Mucosa of descending colon (tissue), 3 donors: ENCODE results near the gene SPOCD1. TPM values are rescaled to one million over a fixed set of nuclear protein-coding genes. Genes with fewer than 3 reads are reported as not detected.

Experiments
- ATAC-seq: fragments of 200-7000 bp; cut with Tn5 transposase; one replicate; pipeline ENCODE4 v1.9.1; 2020; ENCODE audit warnings: mild to moderate bottlenecking, moderate library complexity
- DNase-seq, 3 donors: peaks; one replicate each; pipeline ENCODE4 v3.0.0-alpha.2; 2020
- H3K36me3 ChIP-seq: fragments of 200-600 bp; one replicate; pipeline ENCODE4 v1.8.0; 2021; ENCODE audit warnings: low read depth, mild to moderate bottlenecking
- H3K4me1 ChIP-seq: fragments of 200-600 bp; one replicate; pipeline ENCODE4 v1.8.0; 2021; ENCODE audit warnings: low read depth, mild to moderate bottlenecking
- H3K4me3 ChIP-seq: fragments of 200-600 bp; one replicate; pipeline ENCODE4 v1.8.0; 2021; ENCODE audit warnings: mild to moderate bottlenecking
- H3K9me3 ChIP-seq: fragments of 200-600 bp; one replicate; pipeline ENCODE4 v1.8.0; 2021; ENCODE audit warnings: mild to moderate bottlenecking
- CTCF ChIP-seq: fragments of 200-600 bp; IDR thresholded peaks from one replicate; pipeline ENCODE4 v1.8.0; 2022; ENCODE audit warnings: antibody characterized with exemption, mild to moderate bottlenecking
- intact Hi-C, 2 donors: fragments of 100-400 bp; cut with DNase I in 1 of 2; cut with micrococcal nuclease in 1 of 2; formaldehyde crosslinking; loops; one replicate each; pipeline versions ENCODE4 v1.11.0 to v1.11.1; 2022; cut with DNase I, micrococcal nuclease
- total RNA-seq, 3 donors: library from RNA; stranded (reverse); fragmentation: NEBNext Ultra II Directional in 2 of 3; extraction: Animal tissue kit (Norgen Biotek cat#: 25700) in 2 of 3; gene quantifications; one replicate each; pipeline versions ENCODE4 v1.2.1 to v1.2.4, GENCODE V29; 2021 to 2023
- donor health status: DM: no; HTN: no; CAD: no; lungs with moderate emphysema.
- donor health status: DM: no; HTN: no; CAD: no.
- donor health status: DM: no; HTN: yes; CAD: no.

The SPOCD1 gene
- total RNA-seq, 3 donors from 2014 or later, result 0.99 TPM; not detected in 2

DNA sequence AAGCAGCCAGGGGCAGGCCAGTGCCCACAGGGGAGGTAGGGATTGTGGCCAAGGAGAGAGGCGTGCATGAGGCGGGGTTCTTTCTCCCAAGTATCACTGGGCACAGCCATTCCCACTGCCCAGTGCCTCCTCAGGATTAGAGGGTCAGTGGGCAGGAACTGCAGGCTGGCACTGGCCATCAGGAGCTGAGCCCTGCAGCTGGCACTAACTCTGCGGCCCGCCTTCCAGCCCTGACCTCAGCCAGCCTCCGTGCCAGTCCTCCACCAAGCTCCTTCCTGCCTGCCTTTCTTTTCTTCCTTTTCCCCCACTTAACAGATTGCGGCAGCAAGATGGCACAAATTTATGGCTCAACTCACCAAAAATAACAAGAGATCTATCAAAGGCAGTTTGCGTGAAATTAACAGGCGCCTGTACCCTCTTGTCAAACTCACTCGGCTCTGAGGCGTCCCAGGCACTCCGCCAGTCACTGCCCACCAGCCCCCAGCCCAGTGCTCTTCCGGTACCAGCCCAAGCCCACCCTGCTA, 62.8 kb downstream of the SPOCD1 start:
- ATAC-seq (no peak), DNase-seq (no peak)
- Histone ChIP-seq H3K9me3 (no peaks in the 10 kb centered on the region), H3K4me3 (no peak overlapping the region), H3K4me1 (peaks cover 13% of the 10 kb centered on the region), H3K36me3 (no peaks in the 10 kb centered on the region)
- no peak for TF ChIP-seq CTCF
- intact Hi-C loops, result no loop called here

DNA sequence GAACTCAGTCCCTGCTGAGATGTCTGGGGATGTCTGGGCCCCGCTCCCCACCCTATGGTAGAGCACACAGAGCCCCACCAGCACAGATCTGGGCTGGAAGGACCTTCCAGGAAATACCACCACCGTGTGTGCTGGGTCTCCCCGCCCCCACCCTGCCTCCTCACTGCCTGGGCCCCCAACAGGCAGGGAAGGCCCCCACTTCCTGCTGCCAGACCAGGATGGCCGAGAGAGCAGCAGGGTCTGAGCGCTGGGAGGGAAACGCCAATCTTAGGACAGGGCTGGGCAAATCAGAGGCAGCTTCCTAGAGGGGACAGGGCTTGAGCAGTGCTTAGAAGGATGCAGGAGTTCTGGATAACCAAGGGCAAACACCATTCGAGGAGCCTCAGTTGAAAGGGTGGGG, 63.6 kb downstream of the SPOCD1 start:
- Histone ChIP-seq H3K36me3 (no peaks in the 10 kb centered on the region), H3K4me3 (no peak overlapping the region), H3K4me1 (peaks cover 13% of the 10 kb centered on the region), H3K9me3 (no peaks in the 10 kb centered on the region)
- DNase-seq, result no peak
- intact Hi-C loops, result no loop called here
- no peak for TF ChIP-seq CTCF
- no peak for ATAC-seq

- DNase-seq (no peak), ATAC-seq (no peak)
- H3K9me3 ChIP-seq, result no peaks in the 10 kb centered on the region
- intact Hi-C loops, result no loop called here
- no peak overlapping the region for H3K4me3 ChIP-seq
- H3K36me3 ChIP-seq, result no peaks in the 10 kb centered on the region
- no peak for TF ChIP-seq CTCF
- peaks cover 13% of the 10 kb centered on the region for H3K4me1 ChIP-seq
Observed at GRCh38 chr1:31751822-31752241, 64.0 kb downstream of the SPOCD1 start.

DNA sequence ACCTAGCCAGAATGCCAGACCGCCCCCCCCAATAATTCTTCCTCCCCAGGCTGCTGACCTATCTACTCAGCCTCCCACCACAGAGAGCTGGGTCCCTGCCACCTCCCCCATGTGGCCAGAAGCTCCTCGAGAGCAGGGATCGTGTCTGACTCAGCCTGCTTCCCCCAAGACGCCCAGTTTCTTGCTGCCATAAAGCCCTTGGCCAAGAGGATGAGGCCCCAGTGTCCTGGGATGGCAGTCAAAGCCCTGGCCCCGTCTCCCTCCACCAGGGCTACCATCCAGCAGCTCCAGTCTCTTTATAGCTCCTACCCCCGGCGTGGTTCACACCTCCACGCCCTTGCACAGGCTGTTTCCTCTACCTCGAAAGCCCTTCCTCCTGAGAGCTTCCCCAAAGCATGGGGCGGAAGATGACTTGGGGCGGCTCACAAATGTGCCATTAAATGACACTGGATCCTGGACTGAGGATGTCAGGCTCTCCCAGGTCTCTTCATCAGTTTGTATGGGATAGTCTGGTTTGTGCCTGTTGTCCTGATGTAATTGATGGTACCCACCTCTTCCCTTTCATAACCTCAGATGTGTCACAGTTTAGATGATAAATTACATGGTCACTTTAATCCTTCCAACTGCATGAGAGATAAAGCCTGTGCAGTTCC, 64.8 kb downstream of the SPOCD1 start:
- intact Hi-C loops, result no loop called here
- no peak overlapping the region for H3K4me3 ChIP-seq
- peak; percentile 37 for ATAC-seq
- H3K9me3 ChIP-seq, result no peaks in the 10 kb centered on the region
- peaks cover 13% of the 10 kb centered on the region for H3K4me1 ChIP-seq
- H3K36me3 ChIP-seq, result no peaks in the 10 kb centered on the region
- no peak for DNase-seq
- TF ChIP-seq CTCF, result no peak

DNA sequence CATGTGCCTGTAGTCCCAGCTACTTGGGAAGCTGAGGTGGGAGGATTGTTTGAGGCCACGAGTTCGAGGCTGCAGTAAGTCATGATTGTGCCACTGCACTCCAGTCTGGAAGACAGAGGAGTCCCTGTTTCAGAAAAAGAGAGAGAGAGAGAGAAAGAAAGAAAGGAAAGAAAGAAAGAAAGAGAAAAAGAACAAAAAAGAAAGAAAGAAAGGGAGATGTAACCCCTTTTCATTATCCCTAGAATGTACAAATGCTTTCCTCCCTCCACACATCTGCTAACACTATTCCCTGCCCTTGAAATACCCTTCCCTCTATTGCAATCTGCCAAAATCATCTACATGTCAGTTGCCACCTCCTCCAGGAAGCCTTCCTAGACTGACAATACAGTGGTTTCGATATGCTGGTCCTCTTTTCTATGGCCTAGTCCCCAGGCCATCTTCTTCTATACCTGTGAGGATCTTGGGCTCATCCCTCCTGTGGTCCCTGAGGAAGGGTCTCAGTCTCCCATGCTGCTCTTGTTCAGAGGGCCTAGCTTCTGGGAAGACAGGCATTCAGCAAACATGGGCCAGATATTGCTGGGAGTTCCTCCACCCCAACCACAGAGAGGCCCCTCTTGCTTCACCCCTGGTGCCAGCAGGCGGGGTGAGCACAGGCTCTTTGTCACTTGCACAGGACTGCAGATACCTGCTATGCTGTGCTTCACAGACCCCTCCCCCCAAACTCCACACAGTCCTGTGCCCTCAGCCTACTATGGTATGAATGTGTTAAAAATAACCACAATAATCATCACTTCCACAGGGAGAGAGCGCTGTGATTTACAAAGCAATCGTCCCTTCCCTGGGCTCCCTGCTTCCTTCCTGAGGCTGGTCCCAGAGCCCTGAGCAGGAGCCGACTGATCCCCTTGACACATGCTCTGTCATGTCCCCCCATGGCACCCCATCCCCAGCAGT, 65.8 kb downstream of the SPOCD1 start:
- peaks cover 13% of the 10 kb centered on the region for H3K4me1 ChIP-seq
- no peak overlapping the region for H3K4me3 ChIP-seq
- H3K9me3 ChIP-seq, result no peaks in the 10 kb centered on the region
- no peaks in the 10 kb centered on the region for H3K36me3 ChIP-seq
- DNase-seq, result no peak
- intact Hi-C loops, result no loop called here
- no peak for TF ChIP-seq CTCF
- ATAC-seq, result no peak
